Pancreas (tissue), 10 donors: ENCODE measurements around the gene CEP44. TPM values are rescaled to one million over a fixed set of nuclear protein-coding genes. Genes with fewer than 3 reads are reported as not detected.

ENCODE experiments used
- ATAC-seq, 4 donors: fragments of 200-7000 bp; cut with Tn5 transposase; one replicate each; pipeline versions ENCODE4 v1.8.0 to v1.9.1; 2020; ENCODE audit warnings: mild to moderate bottlenecking in 4 of 4, moderate library complexity in 4 of 4
- DNase-seq, 6 donors: peaks; one replicate each; pipeline ENCODE4 v3.0.0-alpha.2; 2020
- FAIRE-seq: peaks from 2 replicates; lab custom pipeline; 2012; peaks lifted over from hg19 to GRCh38; lab: Jason Lieb, UNC
- H3K27ac ChIP-seq, 4 donors: fragments of 200-600 bp; sonication (generic); 1 replicate in 3 of 4; 2 replicates in 1 of 4; pipeline versions ENCODE4 v1.5.0 to v1.8.0; 2020
- H3K27me3 ChIP-seq, 4 donors: fragments of 200-600 bp; one replicate each; pipeline ENCODE4 v1.8.0; 2021
- H3K36me3 ChIP-seq, 3 donors: fragments of 200-600 bp; sonication (generic) in 1 of 3; one replicate each; pipeline versions ENCODE4 v1.5.0 to v1.8.0; 2020 to 2021
- H3K4me1 ChIP-seq, 3 donors: fragments of 200-600 bp; one replicate each; pipeline ENCODE4 v1.8.0; 2021
- H3K4me3 ChIP-seq, 4 donors: fragments of 200-600 bp; sonication (generic) in 2 of 4; one replicate each; pipeline versions ENCODE4 v1.5.0 to v1.8.0; 2020 to 2021
- H3K9me3 ChIP-seq, 4 donors: fragments of 200-600 bp; one replicate each; pipeline ENCODE4 v1.8.0; 2021
- CTCF ChIP-seq, 4 donors: fragments of 200-600 bp; sonication (generic) in 3 of 4; IDR thresholded peaks; one replicate each; pipeline versions ENCODE4 v1.5.0 to v1.8.0; 2021; ENCODE audit warnings: antibody characterized with exemption in 4 of 4
- WGBS, 2 donors: extraction: QIAGEN DNeasy Blood & Tissue Kit; methylation state at CpG; one replicate each; pipeline ENCODE4 v1.1.7; 2013; 5-methylcytosine and 5-hydroxymethylcytosine counted together
- intact Hi-C, 3 donors: fragments of 100-400 bp; cut with DNase I; formaldehyde crosslinking; loops; one replicate each; pipeline versions ENCODE4 v1.11.1 to v1.14.2; 2022
- polyA plus RNA-seq, 2 donors: library from polyadenylated mRNA; stranded (reverse); fragments of 200-250 nt; gene quantifications; one replicate each; pipeline ENCODE4 v1.2.3, GENCODE V29; 2013
- total RNA-seq, 6 donors: library from RNA; stranded (reverse); fragmentation: NEBNext Ultra II Directional in 4 of 6; extraction: Animal tissue kit (Norgen Biotek cat#: 25700) in 4 of 6; gene quantifications; one replicate each; pipeline versions ENCODE4 v1.2.1 to v1.2.4, GENCODE V29; 2021 to 2023
- donor health status: healthy with polysubstance abuse.
- donor health status: DM: no; HTN: no; CAD: no; lungs with moderate emphysema.
- donor health status: DM: no; HTN: no; CAD: no.
- donor health status: control.
- donor health status: control.
- donor health status: Bipolar disorder and iron deficiency.
- donor health status: DM: yes; HTN: yes; CAD: no.
- donor health status: DM: no; HTN: no; CAD: no.
- donor health status: DM: no; HTN: no; CAD: no.
- donor health status: DM: yes; HTN: yes; CAD: no.

The CEP44 gene
- total and polyA plus RNA-seq, 8 donors = 3.4 to 9.7 (median 5.9) TPM

- Histone ChIP-seq H3K4me3 (no peak overlapping the region), H3K9me3 (no peaks in the 10 kb centered on the region), H3K27me3 (peaks cover 0 to 3% (median 0%) of the 10 kb centered on the region in 4 donors), H3K36me3 (no peaks in the 10 kb centered on the region), H3K27ac (no peak overlapping the region), H3K4me1 (no peaks in the 10 kb centered on the region)
- ATAC-seq (no peak), DNase-seq (no peak), FAIRE-seq (no peak)
- intact Hi-C loops = no loop called here
- WGBS, 2 donors = 27 to 46% methylated on average over 1 of the region's 1 CpG
- TF ChIP-seq CTCF (IDR thresholded peaks at IDR 0.05) = no peak
Measured at GRCh38 chr4:174381440-174381800, 97.7 kb downstream of the CEP44 start.

Other genes with a start within 250 kb of the CEP44 start
- 10 to 100 TPM in 3 of 6 donors, 1 to 10 TPM in 3; 8.1 to 16.9 (median 10.4) TPM for gene FBXO8, start 244 bp upstream of the CEP44 start, total RNA-seq
- gene FBXO8, start 244 bp upstream of the CEP44 start, polyA plus RNA-seq = 10 to 100 TPM in 1 of 2 donors, 1 to 10 TPM in 1; 6.7 to 12.5 TPM
- 1 to 10 TPM in 4 of 6 donors, under 1 TPM in 2; 0.08 to 3.9 (median 1.3) TPM for gene HPGD, start 238.6 kb downstream of the CEP44 start, total RNA-seq
- 1 to 10 TPM in 1 of 2 donors, under 1 TPM in 1; 0.76 to 2.1 TPM for gene HPGD, start 238.6 kb downstream of the CEP44 start, polyA plus RNA-seq